Activated CD4-positive, alpha-beta T cell treated with anti-CD3 and anti-CD28 coated beads, Interleukin-2, amount 50 U/mL, for 4 hours (primary cell): ENCODE results near the gene FASTKD2.

Experiments used
- DNase-seq, 2 experiments: peaks; one replicate each; pipeline ENCODE4 v3.0.0-alpha.2; 2020

Gene FASTKD2

DNA sequence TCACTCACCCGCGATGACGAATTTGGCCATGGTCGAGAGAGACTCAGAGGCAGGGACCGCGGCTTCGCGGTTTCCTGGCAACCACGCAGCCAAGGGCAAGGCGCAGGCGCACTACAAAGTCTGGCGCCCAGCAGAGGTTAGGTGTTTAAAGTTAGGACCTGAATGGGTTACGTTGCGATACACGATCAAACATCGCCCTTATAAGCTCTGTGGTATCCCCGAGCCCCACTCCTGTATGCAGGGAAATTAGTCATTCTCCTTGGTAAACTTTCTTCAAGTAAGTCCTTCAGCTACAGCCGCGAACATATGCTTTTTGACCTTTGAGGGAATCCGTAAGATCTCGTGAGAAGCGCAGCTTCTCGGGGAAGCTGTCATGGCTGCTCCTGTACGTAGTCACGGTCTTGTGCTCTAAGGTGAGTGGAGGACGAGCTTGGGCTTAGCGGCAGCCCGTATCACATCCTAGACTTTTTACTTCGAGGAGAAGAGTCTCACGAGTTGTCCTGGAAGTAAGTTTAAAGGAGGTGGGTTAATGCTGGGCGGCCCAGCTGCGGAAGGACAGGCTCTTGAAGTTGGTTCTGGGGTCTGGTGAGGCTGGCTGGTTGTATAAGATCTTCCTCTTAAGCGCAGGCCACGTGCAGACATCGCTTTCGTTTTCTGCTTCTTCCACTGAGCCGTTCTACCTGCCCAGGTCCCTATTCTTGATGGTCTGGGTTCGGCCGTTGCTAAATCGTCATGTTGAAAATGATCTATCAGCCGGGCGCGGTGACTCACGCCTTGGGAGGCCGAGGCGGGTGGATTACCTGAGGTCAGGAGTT, at the start of gene FASTKD2, which contains the start of gene MDH1B:
TSS of gene FASTKD2 (plus strand) at position 365 of the 815 bp plus-strand sequence. CDS start 1,088 bp downstream, outside the sequence.
TSS of gene MDH1B (minus strand) at position 87 of the 815 bp plus-strand sequence. CDS start at position 30, 57 bp downstream.
- DNase-seq = peak; percentile 66 to 74

DNA sequence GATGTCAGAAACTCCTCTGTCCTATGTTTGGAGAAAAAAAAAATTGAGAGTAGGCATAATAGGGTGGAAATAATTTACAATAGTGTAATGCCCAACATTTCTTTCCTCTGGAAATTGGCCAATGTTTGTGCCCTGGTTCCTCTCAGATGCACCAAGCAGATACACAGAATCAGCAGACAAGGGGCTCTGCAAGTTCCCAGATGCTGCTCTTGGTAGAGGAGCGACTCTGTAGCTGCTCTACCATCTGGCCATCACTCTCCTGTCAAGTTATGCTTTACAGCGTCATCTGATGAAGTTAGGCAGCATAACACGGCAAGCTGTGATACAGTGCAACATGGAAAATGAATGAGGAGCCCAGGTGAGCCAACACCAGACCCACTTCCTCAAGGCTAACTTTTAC, 48.8 kb upstream of the FASTKD2 start:
- DNase-seq = no peak

DNA sequence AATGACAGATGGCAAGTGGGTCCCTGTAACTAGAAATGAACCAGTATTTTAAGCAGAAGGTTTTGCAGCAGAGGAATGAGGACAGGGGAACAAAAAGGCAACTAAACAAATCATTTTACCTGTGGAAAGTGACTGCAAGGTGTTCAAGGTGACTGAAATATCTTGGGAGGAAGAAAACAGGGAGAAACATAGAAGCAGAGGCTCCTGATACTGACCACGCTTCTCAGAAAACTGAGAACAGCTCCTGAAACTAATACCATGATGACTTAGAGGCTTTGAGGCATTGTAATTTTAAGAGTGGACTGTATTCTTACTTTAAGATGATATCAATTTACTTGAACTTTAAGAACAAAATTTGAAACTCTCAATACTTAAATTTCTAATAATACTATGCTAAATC, 47.1 kb upstream of the FASTKD2 start, which contains the start of gene DYTN:
TSS of gene DYTN (minus strand) at position 101 of the 400 bp plus-strand sequence. CDS start 117 bp downstream, outside the sequence.
- no peak for DNase-seq

DNA sequence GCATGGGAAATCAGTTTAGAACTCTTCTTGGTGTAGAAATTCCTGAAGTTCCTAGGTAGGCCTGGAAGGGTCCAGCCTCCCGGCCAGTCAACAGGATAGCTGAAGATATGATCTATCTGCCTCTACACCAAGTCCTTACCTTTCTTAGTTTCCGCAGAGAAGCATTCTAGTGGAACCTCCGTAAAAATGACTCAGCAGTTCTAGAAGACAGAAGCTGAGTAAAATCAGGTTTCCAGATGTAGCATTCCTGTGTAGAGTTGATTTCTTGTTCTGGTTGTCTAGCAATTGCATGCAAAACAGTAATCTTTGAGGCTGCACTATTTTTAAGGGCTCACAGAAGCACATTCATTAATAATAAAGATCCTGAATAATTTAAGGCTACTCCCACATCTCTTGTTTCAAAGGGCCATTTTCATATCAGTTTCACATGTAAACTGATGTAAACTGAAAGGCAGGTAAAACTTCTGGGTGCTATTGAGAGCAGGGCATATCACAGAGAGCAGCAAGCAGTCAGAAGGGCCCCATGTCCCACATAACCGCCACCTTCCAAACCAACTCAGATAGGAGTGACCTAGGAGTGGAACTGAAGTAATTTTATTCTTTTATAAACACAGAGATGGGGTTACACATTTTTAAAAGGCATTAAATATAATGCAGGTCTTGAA, 44.0 kb upstream of the FASTKD2 start:
- DNase-seq = no peak

DNA sequence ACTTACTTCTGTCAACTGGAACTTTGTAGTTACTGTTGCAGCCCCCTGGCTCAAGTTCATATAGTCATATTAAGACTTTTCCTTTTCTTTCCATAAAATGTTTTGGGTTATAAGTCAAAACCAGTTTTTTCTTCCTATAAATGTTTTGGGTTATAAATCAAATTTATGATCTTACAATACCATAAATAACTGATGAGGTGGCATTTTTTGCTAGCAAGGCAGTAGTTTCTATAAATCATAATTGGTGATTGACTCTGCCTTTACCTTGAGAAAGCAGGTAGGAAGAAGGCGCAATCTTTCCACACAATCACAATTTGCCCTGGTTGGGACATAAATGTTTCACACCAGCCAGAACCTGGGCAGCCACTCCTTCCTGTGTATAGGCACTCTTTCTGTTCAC, 42.1 kb upstream of the FASTKD2 start:
- no peak for DNase-seq

DNA sequence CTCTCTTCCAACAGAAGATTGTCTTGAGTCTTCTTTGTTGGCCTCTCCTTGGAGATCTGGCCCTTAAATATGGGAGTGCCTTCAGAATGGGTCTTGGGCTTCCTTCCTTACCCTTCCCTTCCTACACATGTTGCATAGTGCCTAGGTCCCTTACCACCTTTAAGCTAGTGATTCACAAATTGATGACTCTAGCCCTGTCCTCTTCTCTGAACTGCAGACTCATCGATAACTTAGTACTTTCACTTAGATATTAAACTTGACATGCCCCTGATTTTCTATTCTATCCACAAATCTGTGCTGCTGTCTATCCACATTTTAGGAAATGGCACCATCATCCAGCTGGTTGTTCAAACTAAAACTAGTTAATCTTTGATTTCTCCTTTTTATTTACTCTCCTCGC, 38.1 kb upstream of the FASTKD2 start:
- no peak for DNase-seq

DNA sequence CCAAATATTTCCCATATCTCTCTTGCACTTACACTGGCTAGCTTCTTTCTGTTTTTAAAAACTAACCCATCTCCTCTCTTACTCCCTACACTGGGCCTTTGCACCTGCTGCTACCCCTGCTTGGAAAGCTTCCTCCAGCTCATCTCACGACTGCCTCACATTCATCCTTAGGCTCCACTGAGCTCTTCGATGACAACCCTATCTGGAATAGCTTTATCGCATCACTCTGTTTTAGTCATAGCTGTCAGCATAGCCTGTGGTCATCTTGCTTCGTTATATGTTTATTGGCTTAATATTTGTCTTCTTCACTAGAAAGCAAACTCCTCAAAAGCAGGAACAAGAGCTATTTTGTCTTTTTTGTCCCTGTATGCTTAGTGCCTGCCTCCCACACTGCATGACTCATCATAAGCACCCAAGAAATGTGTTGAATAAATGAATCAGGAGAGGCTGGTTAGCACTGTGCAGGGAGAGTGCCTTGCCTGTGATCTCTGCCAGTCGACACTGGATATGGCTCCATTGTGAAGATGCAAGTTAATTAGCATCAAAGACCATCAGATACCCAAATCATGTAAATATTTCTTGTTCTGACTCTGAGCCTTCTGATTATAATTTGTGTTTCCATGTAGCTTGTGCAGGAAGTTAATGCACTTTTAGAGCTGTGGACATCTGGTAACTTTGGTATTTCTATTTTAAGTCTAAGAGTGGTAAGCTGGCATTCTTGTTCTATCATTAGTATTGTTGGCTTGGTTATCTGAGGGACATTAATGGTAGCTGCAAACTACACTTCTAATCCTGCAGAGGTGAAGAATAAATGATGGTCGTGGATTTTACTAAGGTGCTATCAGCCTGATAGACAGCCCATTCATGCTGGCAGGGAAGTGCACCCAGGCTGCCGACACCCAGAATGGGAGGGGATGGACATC, 36.9 kb upstream of the FASTKD2 start:
- no peak for DNase-seq

DNA sequence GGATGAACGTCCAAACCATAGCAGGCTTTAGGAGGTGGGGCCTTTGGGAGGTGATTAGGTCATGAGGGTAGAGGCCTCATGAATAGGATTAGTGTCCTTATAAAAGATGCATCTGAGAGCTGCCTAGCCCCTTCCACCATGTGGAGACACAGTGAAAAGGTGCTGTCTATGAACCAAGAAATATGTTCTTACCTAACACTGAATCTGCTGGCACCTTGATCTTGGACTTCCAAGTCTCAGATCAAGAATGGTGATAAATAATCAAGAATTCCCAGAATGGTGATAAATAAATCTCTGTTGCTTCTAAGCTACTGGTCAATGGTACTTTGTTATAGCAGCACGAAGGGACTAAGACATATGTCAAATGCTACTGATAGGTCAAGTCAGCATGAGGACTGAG, 32.1 kb upstream of the FASTKD2 start:
- no peak for DNase-seq

DNA sequence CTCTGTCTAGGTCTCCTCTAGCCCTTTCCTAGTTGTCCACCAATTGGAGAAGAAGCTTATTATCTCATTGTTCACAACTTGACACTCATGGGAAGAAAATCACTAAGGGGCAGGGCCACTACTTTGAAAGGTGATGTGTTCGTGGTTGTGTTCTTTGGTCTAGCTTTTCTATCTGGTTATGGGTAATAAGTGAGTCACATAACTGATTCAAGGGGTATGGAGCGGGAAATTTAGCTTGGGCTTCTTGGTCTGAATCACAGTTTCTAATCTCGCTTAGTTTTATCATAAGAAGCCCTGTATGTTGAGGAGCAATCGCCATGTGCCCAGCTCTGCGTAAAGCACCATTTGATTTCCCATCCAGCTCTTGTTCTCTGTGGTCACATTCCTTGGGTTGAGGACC, 28.5 kb upstream of the FASTKD2 start:
- DNase-seq = no peak

DNA sequence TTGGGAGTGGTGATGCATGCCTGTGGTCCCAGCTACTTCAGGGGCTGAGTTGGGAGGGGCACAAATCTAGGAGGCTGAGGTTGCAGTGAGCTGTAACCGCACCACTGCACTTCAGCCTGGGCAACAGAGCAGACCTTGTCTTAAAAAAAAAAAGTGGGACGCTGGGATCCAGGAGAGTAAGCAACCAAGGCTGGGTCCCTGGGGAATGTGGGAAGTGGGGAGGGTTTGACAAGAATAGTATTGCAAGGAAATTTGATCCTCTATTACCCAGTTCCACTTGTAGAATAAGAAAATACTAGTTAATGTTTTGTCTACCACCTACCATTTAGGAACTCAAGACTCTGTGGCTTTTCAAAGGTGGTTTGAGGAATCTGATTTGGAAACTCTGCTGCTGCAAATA, 26.1 kb upstream of the FASTKD2 start:
- DNase-seq = no peak

DNA sequence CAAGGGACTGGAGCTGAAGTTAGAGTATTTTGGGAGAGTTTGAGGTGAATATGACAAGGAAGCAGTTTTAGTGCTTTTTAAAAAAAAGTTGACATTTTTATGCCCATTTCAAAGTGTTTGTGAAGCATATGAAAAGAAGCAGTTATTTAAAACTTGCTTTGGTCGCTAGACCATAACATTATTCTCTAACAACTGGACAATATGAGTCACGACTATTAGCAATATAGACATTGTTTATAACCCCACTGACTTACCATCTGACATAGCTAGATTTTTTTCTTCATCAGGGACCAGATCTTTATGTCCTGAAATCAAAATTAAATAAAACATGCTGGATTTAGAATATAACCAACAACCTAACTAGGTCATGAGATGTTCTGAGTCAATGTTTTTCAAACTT, 24.6 kb upstream of the FASTKD2 start:
- no peak for DNase-seq

DNA sequence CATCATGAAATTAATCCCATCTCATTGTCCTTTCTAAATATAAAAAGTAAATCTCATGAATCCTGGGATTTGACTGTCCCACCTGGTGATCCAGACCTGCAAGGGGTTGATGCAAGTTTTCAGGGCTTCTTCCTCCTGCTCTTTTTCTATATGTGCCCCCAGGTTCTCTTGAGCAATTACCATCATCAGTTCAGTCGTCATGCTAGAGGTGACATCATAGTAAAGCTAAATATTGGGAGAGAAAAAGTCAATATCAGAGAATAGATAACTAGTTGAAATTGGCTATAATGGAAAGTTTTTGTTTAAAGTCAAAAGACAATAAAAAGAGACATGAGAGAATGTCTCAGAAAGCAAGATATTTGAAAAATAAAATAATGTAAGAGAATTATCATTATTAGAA, 8.6 kb upstream of the FASTKD2 start:
- no peak for DNase-seq

DNA sequence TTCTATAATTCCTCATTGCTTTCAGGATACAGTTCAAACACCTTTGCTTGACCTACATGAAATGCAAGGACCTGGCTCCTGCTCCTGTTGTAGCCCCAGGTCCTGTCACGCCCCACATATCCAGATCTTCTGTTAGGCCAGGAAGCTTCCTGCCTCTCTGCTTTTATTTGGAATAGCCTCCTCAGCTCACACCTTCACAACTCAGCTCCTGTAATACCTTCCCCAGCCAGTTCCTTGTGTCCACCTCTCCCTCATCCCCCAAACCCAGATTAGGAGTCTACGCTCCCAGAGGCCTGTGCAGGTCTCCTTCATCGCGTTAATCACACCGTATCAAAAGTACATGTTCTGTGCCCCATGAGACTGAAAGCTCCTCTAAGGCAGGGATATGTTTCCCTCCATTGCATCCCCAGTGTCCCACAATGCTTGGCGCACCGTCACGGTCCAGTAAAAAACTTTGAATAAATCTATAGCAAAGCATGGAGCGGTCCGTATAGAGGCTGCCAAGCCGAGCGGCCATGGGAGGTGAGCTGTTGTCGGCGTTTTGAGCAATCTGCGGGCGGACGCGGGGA, 649 bp upstream of the FASTKD2 start:
- DNase-seq = no peak

DNA sequence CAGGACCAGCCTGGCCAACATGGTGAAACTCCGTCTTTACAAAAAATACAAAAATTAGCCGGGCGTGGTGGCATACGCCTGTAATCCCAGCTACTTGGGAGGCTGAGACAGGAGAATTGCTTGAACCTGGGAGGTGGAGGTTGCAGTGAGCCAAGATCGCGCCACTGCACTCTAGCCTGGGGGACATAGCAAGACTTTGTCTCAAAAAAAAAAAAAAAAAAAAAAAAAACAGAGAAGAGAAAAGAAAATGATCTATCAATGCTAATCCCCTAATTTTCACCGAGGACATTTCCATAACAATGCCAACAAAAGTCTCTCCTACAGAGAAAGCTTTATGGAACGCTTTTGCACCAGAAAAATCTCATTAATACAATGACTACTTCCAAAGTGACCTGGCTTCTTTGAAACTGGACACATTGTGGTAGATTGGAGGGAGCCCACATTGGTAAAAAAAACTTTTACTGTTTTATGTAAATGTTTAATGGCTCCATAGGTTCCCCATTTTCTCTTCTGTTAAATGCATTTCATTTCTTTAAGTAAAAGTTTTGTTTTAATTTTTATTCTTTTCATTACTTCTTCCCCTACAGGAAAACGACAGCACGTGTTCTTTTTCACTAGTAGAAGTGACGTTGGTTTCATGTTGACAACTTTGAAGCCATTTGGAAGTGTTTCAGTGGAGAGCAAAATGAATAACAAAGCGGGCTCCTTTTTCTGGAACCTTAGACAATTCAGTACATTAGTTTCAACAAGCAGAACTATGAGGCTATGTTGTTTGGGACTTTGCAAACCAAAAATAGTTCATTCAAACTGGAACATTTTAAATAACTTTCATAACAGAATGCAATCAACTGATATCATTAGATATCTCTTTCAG, 888 bp downstream of the FASTKD2 start:
- no peak for DNase-seq

DNA sequence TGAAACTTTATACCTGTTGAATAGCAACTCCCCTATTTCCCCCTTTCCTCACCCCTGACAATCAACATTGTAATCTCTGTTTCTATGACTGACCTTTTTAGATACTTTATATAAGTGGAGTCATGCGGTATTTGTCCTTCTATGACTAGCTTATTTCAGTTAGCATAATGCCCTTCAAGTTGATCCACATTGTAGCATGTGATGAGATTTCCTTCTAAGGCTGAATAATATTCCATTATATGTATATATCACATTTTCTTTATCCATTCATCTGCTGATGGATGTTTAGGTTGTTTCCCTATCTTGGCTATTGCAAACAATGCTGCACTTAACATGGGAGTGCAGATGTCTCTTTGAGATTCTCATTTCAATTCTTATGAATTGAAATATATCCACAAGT, 9.5 kb downstream of the FASTKD2 start:
- DNase-seq = no peak

DNA sequence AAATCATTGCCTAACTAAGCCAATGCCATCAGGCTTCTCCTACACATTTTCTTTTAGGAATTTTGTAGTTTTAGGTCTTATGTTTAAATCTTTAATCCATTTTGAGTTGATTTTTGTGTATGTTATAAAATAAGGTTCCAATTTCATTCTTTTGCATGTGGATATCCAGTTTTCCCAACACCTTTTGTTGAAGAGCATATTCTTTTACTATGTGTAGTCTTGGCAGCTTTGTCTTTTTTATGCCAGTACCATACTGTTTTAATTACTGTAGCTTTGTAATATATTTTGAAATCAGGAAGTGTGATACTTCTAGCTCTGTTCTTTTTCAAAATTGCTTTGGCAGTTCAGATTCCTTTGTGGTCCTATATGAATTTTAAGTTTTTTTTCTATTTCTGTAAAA, 11.0 kb downstream of the FASTKD2 start:
- DNase-seq = no peak

DNA sequence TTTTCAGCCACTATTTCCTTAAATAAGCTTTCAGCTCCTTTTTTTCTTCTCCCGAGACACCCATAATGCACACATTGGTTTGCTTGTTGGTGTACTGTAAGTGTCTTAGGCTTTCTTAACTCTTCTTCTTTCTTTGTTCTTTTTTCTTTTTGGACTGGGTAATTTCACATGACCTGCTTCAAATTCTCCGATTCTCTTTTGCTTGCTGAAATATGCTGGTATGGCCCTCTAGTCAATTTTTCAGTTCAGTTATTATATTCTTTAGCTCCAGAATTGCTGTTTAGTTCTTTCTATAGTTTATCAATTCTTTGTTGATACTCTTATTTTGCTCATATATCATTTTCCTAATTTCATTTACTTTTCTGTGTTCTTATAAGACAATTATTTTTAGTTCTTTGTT, 15.3 kb downstream of the FASTKD2 start:
- DNase-seq = no peak

DNA sequence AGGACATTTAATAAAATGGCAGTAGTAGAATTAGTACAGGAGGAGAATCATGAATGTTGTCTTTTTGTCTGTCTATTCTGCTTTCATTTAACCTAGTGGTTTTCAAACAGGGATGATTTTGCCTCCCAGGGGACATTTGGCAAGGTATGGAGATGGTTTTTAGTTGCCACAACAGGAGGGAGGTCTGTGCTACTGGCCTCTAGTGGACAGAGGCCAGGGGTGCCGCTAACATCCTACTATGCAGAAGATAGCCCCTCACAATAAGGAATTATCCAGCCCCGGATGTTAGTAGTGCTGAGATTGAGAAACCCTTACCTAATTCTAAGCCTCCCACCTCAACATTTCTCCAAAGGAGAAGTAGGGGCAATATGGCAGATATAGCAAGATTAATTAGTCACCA, 18.3 kb downstream of the FASTKD2 start:
- no peak for DNase-seq

DNA sequence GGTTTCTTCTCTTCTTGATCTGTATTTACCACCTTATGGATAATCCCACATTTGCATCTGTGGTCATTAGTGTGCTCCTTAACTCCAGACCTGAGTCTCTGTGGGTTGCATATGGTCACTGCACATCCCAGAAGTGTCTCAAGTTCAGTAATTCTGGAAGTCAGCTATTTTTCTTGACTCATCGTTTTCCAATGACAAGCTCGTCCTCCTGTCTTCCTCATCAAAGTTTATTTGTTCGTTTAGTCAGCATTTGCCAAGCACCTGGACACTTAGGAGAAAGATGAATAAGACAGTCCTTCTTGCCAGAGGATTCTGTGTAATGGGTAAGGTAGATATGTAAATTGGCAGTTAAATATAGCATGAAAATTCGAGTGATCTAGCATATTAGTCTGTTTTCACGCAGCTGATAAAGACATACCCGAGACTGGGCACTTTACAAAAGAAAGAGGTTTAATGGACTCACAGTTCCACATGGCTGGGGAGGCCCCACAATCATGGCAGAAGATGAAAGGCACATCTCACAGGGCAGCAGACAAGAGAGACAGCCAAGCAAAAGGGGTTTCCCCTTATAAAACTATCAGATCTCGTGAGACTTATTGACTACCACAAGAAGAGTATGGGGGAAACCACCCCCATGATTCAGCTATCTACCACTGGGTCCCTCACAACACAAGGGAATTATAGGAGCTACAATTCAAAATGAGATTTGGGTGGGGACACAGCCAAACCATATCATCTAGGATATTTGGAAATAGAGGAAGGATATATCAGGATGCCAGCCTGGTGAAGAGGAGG, 19.4 kb downstream of the FASTKD2 start:
- no peak for DNase-seq

DNA sequence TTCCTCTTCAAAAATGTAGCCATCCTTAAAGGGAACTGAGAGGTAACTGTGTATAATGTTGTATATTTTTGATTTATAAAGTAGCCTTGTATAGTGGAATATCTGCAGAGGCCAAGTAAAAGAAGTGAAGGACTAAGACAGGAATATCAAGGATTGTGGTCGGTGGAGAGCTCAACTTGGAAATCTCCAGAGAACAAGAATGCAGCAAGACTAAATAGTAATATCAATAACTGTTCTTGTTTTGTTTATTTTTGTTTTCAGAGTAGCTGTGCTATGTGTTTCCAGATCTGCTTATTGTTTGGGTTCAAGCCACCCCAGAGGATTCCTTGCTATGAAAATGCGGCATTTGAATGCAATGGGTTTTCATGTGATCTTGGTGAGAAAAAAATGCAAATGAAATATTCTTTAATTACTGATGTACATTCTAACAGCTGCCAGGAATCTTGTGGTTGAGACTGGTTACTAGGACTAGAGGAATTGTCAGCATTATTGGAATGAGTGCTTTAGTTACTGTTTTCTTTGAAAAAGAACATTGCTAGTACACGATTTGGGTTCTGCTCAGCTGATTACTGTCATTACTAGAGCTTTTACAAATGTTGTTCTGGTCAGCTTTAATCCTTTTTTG, 25.0 kb downstream of the FASTKD2 start:
- DNase-seq = no peak
